ENCODE measurements around the gene HSPA4.

HSPA4 gene

GRCh38 chr5:133108481-133108921 lies 56.7 kb downstream of the HSPA4 start:
- intact Hi-C loops (cut with DNase I; ENCODE audit: low total_unique reads) = no loop called here
- no peak for TF ChIP-seq CTCF (IDR thresholded peaks at IDR 0.05)
- peaks cover 16 to 23% (median 23%) of the 10 kb centered on the region in 3 donors for H3K36me3 ChIP-seq

GRCh38 chr5:133109655-133110483 lies 58.1 kb downstream of the HSPA4 start:
- peak overlapping the region; percentile 28 to 58 for H3K27ac ChIP-seq
- intact Hi-C loops (cut with DNase I; ENCODE audit: low total_unique reads) = loop anchor here (5.0 to 10.0 kb wide), 3 partner anchors 135 to 755 kb away; no protein-coding TSS in a partner anchor
- peaks cover 3 to 10% (median 10%) of the 10 kb centered on the region in 3 donors for H3K36me3 ChIP-seq
- no peaks in the 10 kb centered on the region for H3K9me3 ChIP-seq
- peaks cover 0 to 22% (median 16%) of the 10 kb centered on the region in 4 donors for H3K4me1 ChIP-seq
- TF ChIP-seq CTCF (IDR thresholded peaks at IDR 0.05) = no peak
- H3K4me3 ChIP-seq = no peak overlapping the region
- no peaks in the 10 kb centered on the region for H3K27me3 ChIP-seq
- DNase-seq = peak; percentile 36 to 77

More at GRCh38 chr5:133108481-133108921, 56.7 kb downstream of the HSPA4 start:
- H3K4me1 ChIP-seq = peaks cover 0 to 22% (median 16%) of the 10 kb centered on the region in 4 donors
- H3K9me3 ChIP-seq = no peaks in the 10 kb centered on the region
- H3K4me3 ChIP-seq = no peak overlapping the region
- no peak for DNase-seq
- no peak overlapping the region for H3K27ac ChIP-seq
- H3K27me3 ChIP-seq = no peaks in the 10 kb centered on the region

- intact Hi-C loops (cut with DNase I; ENCODE audit: low total_unique reads) = loop anchor here (5.0 to 10.0 kb wide), 3 partner anchors 134 to 754 kb away; no protein-coding TSS in a partner anchor
- H3K9me3 ChIP-seq = no peaks in the 10 kb centered on the region
- DNase-seq = no peak
- peaks cover 0 to 2% (median 1%) of the 10 kb centered on the region in 3 donors for H3K36me3 ChIP-seq
- H3K27me3 ChIP-seq = no peaks in the 10 kb centered on the region
- TF ChIP-seq CTCF (IDR thresholded peaks at IDR 0.05) = no peak
- no peak overlapping the region for H3K4me3 ChIP-seq
- peaks cover 0 to 22% (median 16%) of the 10 kb centered on the region in 4 donors for H3K4me1 ChIP-seq
- H3K27ac ChIP-seq = peak overlapping the region; percentile 28 to 58
These were observed 58.9 kb downstream of the HSPA4 start for GRCh38 chr5:133110709-133111108.

GRCh38 chr5:133111299-133111698 lies 59.5 kb downstream of the HSPA4 start:
- Histone ChIP-seq H3K9me3 (no peaks in the 10 kb centered on the region), H3K27me3 (no peaks in the 10 kb centered on the region), H3K4me3 (no peak overlapping the region), H3K4me1 (peaks cover 0 to 22% (median 16%) of the 10 kb centered on the region in 4 donors), H3K36me3 (no peaks in the 10 kb centered on the region), H3K27ac (peak overlapping the region; percentile 28 to 58)
- peak; percentile 84 to 90 for TF ChIP-seq CTCF (IDR thresholded peaks at IDR 0.05)
- DNase-seq = peak; percentile 87 to 92
- intact Hi-C loops (cut with DNase I; ENCODE audit: low total_unique reads) = loop anchor here (5.0 to 10.0 kb wide), 3 partner anchors 134 to 754 kb away; no protein-coding TSS in a partner anchor

- Histone ChIP-seq H3K27me3 (no peaks in the 10 kb centered on the region), H3K4me3 (no peak overlapping the region), H3K36me3 (no peaks in the 10 kb centered on the region), H3K9me3 (no peaks in the 10 kb centered on the region), H3K4me1 (peaks cover 0 to 22% (median 16%) of the 10 kb centered on the region in 4 donors), H3K27ac (no peak overlapping the region)
- DNase-seq = no peak
- no peak for TF ChIP-seq CTCF (IDR thresholded peaks at IDR 0.05)
- intact Hi-C loops (cut with DNase I; ENCODE audit: low total_unique reads) = loop anchor here (5.0 to 10.0 kb wide), 3 partner anchors 133 to 753 kb away; no protein-coding TSS in a partner anchor
These were observed 60.3 kb downstream of the HSPA4 start for GRCh38 chr5:133112026-133112660.
